ENCODE data around the gene GNAT1. TPM values are rescaled to one million over a fixed set of nuclear protein-coding genes. Genes with fewer than 3 reads are reported as not detected.
"Not testable (repeated sequence)": the region's sequence is repeated elsewhere in the genome, so short reads cannot be mapped to it uniquely, and the experiment has no call there.

The GNAT1 gene
- total and polyA plus RNA-seq, 4 donors = not detected

- no peak for ATAC-seq (ENCODE audit: low FRiP score)
- no peaks in the 10 kb centered on the region for H3K36me3 ChIP-seq (ENCODE audit: control insufficient read depth in 1 of 2, insufficient read depth in 2 of 2, low read length in 1 of 2)
- intact Hi-C loops (cut with DNase I) = no loop called here
- H3K27me3 ChIP-seq (ENCODE audit: control insufficient read depth in 1 of 2, insufficient read depth in 2 of 2, low read length in 1 of 2) = no peaks in the 10 kb centered on the region
- no peak overlapping the region for H3K4me3 ChIP-seq (ENCODE audit: low read length in 2 of 2)
- WGBS, 2 donors = 92 to 93% methylated on average over 5 of the region's 5 CpGs
- no peak for DNase-seq
- no peaks in the 10 kb centered on the region for H3K9me3 ChIP-seq (ENCODE audit: control insufficient read depth, low read length)
- H3K27ac ChIP-seq (ENCODE audit: low read depth in 1 of 2, low read length in 2 of 2) = no peak overlapping the region
- no peaks in the 10 kb centered on the region for H3K4me1 ChIP-seq (ENCODE audit: control insufficient read depth in 1 of 2, insufficient read depth in 2 of 2, low read length in 2 of 2)
These were observed 18.7 kb downstream of the GNAT1 start for GRCh38 chr3:50210176-50210509.

GRCh38 chr3:50210510-50211367, 19.3 kb downstream of the GNAT1 start:
- WGBS, 2 donors = 87 to 89% methylated on average over 13 of the region's 13 CpGs
- H3K36me3 ChIP-seq (ENCODE audit: control insufficient read depth in 1 of 2, insufficient read depth in 2 of 2, low read length in 1 of 2) = no peaks in the 10 kb centered on the region
- no peak overlapping the region for H3K27ac ChIP-seq (ENCODE audit: low read depth in 1 of 2, low read length in 2 of 2)
- DNase-seq (no peak), ATAC-seq (ENCODE audit: low FRiP score) (no peak)
- H3K4me3 ChIP-seq (ENCODE audit: low read length in 2 of 2) = no peak overlapping the region
- H3K9me3 ChIP-seq (ENCODE audit: control insufficient read depth, low read length) = no peaks in the 10 kb centered on the region
- H3K27me3 ChIP-seq (ENCODE audit: control insufficient read depth in 1 of 2, insufficient read depth in 2 of 2, low read length in 1 of 2) = no peaks in the 10 kb centered on the region
- no peaks in the 10 kb centered on the region for H3K4me1 ChIP-seq (ENCODE audit: control insufficient read depth in 1 of 2, insufficient read depth in 2 of 2, low read length in 2 of 2)
- intact Hi-C loops (cut with DNase I) = no loop called here

GRCh38 chr3:50211368-50211717, 19.9 kb downstream of the GNAT1 start:
- DNase-seq; H3K4me1 ChIP-seq (ENCODE audit: control insufficient read depth in 1 of 2, insufficient read depth in 2 of 2, low read length in 2 of 2); H3K36me3 ChIP-seq (ENCODE audit: control insufficient read depth in 1 of 2, insufficient read depth in 2 of 2, low read length in 1 of 2); intact Hi-C loops (cut with DNase I); H3K9me3 ChIP-seq (ENCODE audit: control insufficient read depth, low read length); ATAC-seq (ENCODE audit: low FRiP score); H3K4me3 ChIP-seq (ENCODE audit: low read length in 2 of 2); H3K27me3 ChIP-seq (ENCODE audit: control insufficient read depth in 1 of 2, insufficient read depth in 2 of 2, low read length in 1 of 2); H3K27ac ChIP-seq (ENCODE audit: low read depth in 1 of 2, low read length in 2 of 2): not testable (repeated sequence)
- WGBS, 2 donors = 97 to 98% methylated on average over 5 of the region's 5 CpGs

- H3K4me1 ChIP-seq (ENCODE audit: control insufficient read depth in 1 of 2, insufficient read depth in 2 of 2, low read length in 2 of 2) = no peaks in the 10 kb centered on the region
- no peak for DNase-seq
- no peaks in the 10 kb centered on the region for H3K27me3 ChIP-seq (ENCODE audit: control insufficient read depth in 1 of 2, insufficient read depth in 2 of 2, low read length in 1 of 2)
- no peaks in the 10 kb centered on the region for H3K9me3 ChIP-seq (ENCODE audit: control insufficient read depth, low read length)
- no peak for ATAC-seq (ENCODE audit: low FRiP score)
- intact Hi-C loops (cut with DNase I) = no loop called here
- no peak overlapping the region for H3K27ac ChIP-seq (ENCODE audit: low read depth in 1 of 2, low read length in 2 of 2)
- H3K36me3 ChIP-seq (ENCODE audit: control insufficient read depth in 1 of 2, insufficient read depth in 2 of 2, low read length in 1 of 2) = no peaks in the 10 kb centered on the region
- no peak overlapping the region for H3K4me3 ChIP-seq (ENCODE audit: low read length in 2 of 2)
- WGBS, 2 donors = 88 to 89% methylated on average over 2 of the region's 2 CpGs
These were observed 20.5 kb downstream of the GNAT1 start for GRCh38 chr3:50211930-50212329.

GRCh38 chr3:50212502-50212901, 21.1 kb downstream of the GNAT1 start:
- Histone ChIP-seq H3K9me3 (ENCODE audit: control insufficient read depth, low read length) (no peaks in the 10 kb centered on the region), H3K27ac (ENCODE audit: low read depth in 1 of 2, low read length in 2 of 2) (no peak overlapping the region), H3K4me3 (ENCODE audit: low read length in 2 of 2) (no peak overlapping the region), H3K27me3 (ENCODE audit: control insufficient read depth in 1 of 2, insufficient read depth in 2 of 2, low read length in 1 of 2) (no peaks in the 10 kb centered on the region), H3K36me3 (ENCODE audit: control insufficient read depth in 1 of 2, insufficient read depth in 2 of 2, low read length in 1 of 2) (no peaks in the 10 kb centered on the region), H3K4me1 (ENCODE audit: control insufficient read depth in 1 of 2, insufficient read depth in 2 of 2, low read length in 2 of 2) (no peaks in the 10 kb centered on the region)
- ATAC-seq (ENCODE audit: low FRiP score) (no peak), DNase-seq (no peak)
- intact Hi-C loops (cut with DNase I) = no loop called here
- WGBS, 2 donors = 88 to 89% methylated on average over 4 of the region's 4 CpGs

- no peaks in the 10 kb centered on the region for H3K27me3 ChIP-seq (ENCODE audit: control insufficient read depth in 1 of 2, insufficient read depth in 2 of 2, low read length in 1 of 2)
- DNase-seq (no peak), ATAC-seq (ENCODE audit: low FRiP score) (no peak)
- H3K27ac ChIP-seq (ENCODE audit: low read depth in 1 of 2, low read length in 2 of 2) = no peak overlapping the region
- 90 to 93% methylated on average over 3 of the region's 3 CpGs for WGBS, 2 donors
- no peak overlapping the region for H3K4me3 ChIP-seq (ENCODE audit: low read length in 2 of 2)
- intact Hi-C loops (cut with DNase I) = no loop called here
- H3K36me3 ChIP-seq (ENCODE audit: control insufficient read depth in 1 of 2, insufficient read depth in 2 of 2, low read length in 1 of 2) = no peaks in the 10 kb centered on the region
- no peaks in the 10 kb centered on the region for H3K4me1 ChIP-seq (ENCODE audit: control insufficient read depth in 1 of 2, insufficient read depth in 2 of 2, low read length in 2 of 2)
- H3K9me3 ChIP-seq (ENCODE audit: control insufficient read depth, low read length) = no peaks in the 10 kb centered on the region
These were observed 21.6 kb downstream of the GNAT1 start for GRCh38 chr3:50212971-50213370.

GRCh38 chr3:50213373-50213772, 22.0 kb downstream of the GNAT1 start:
- 57 to 88% methylated on average over 12 of the region's 12 CpGs for WGBS, 2 donors
- DNase-seq (no peak), ATAC-seq (ENCODE audit: low FRiP score) (no peak)
- Histone ChIP-seq H3K36me3 (ENCODE audit: control insufficient read depth in 1 of 2, insufficient read depth in 2 of 2, low read length in 1 of 2) (no peaks in the 10 kb centered on the region), H3K4me1 (ENCODE audit: control insufficient read depth in 1 of 2, insufficient read depth in 2 of 2, low read length in 2 of 2) (no peaks in the 10 kb centered on the region), H3K27ac (ENCODE audit: low read depth in 1 of 2, low read length in 2 of 2) (no peak overlapping the region), H3K9me3 (ENCODE audit: control insufficient read depth, low read length) (no peaks in the 10 kb centered on the region), H3K4me3 (ENCODE audit: low read length in 2 of 2) (no peak overlapping the region), H3K27me3 (ENCODE audit: control insufficient read depth in 1 of 2, insufficient read depth in 2 of 2, low read length in 1 of 2) (no peaks in the 10 kb centered on the region)
- intact Hi-C loops (cut with DNase I) = no loop called here

- no peak for DNase-seq
- intact Hi-C loops (cut with DNase I) = no loop called here
- 71 to 80% methylated on average over 10 of the region's 10 CpGs for WGBS, 2 donors
- H3K4me1 ChIP-seq (ENCODE audit: control insufficient read depth in 1 of 2, insufficient read depth in 2 of 2, low read length in 2 of 2) = no peaks in the 10 kb centered on the region
- H3K4me3 ChIP-seq (ENCODE audit: low read length in 2 of 2) = no peak overlapping the region
- ATAC-seq (ENCODE audit: low FRiP score) = no peak
- no peak overlapping the region for H3K27ac ChIP-seq (ENCODE audit: low read depth in 1 of 2, low read length in 2 of 2)
- no peaks in the 10 kb centered on the region for H3K36me3 ChIP-seq (ENCODE audit: control insufficient read depth in 1 of 2, insufficient read depth in 2 of 2, low read length in 1 of 2)
- H3K27me3 ChIP-seq (ENCODE audit: control insufficient read depth in 1 of 2, insufficient read depth in 2 of 2, low read length in 1 of 2) = no peaks in the 10 kb centered on the region
- H3K9me3 ChIP-seq (ENCODE audit: control insufficient read depth, low read length) = no peaks in the 10 kb centered on the region
These were observed 23.4 kb downstream of the GNAT1 start for GRCh38 chr3:50214824-50215223.

GRCh38 chr3:50215529-50215928, 24.1 kb downstream of the GNAT1 start:
- intact Hi-C loops (cut with DNase I) = no loop called here
- H3K27me3 ChIP-seq (ENCODE audit: control insufficient read depth in 1 of 2, insufficient read depth in 2 of 2, low read length in 1 of 2) = no peaks in the 10 kb centered on the region
- H3K9me3 ChIP-seq (ENCODE audit: control insufficient read depth, low read length) = no peaks in the 10 kb centered on the region
- H3K36me3 ChIP-seq (ENCODE audit: control insufficient read depth in 1 of 2, insufficient read depth in 2 of 2, low read length in 1 of 2) = no peaks in the 10 kb centered on the region
- no peak overlapping the region for H3K27ac ChIP-seq (ENCODE audit: low read depth in 1 of 2, low read length in 2 of 2)
- no peaks in the 10 kb centered on the region for H3K4me1 ChIP-seq (ENCODE audit: control insufficient read depth in 1 of 2, insufficient read depth in 2 of 2, low read length in 2 of 2)
- H3K4me3 ChIP-seq (ENCODE audit: low read length in 2 of 2) = no peak overlapping the region
- ATAC-seq (ENCODE audit: low FRiP score) (no peak), DNase-seq (no peak)
- 80 to 84% methylated on average over 8 to 9 of the region's 9 CpGs for WGBS, 2 donors

Measured in aorta (tissue), 5 donors.